NCI-H146 (cell line): ENCODE data around the gene TMEM235.

ENCODE experiments used
- DNase-seq: peaks from one replicate; lab custom pipeline; 2025; lab: John Stamatoyannopoulos, UW

TMEM235 gene

DNA sequence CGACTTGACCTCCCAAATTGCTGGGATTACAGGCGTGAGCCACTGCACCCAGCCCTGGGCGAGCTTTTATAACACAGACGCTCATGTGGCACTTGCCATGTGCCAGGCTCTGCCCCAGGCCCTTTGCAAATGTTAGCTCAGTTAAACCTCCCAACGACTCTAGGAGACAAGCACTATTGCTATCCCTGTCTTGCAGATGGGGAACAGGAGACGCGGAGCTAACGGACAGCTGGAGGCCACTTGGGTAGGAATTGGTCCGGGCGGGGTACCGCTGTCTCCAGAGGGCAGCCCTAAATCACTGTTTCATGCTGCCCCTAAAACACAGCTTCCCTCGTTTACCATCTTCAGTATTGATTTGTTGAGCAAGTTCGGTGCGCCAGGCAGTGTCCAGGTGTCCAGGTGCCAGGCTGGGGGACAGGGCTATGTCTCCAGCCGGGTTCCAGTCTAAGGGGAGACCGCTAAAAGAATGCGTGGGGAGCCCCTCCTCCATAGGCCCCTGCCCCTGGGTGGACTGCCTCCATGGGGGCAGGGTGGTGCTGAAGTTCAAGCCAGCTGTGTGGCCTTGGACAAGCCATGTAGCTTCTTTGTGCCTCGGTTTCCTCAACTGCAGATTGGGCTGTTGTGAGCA, 23.7 kb downstream of the TMEM235 start:
- DNase-seq = no peak

DNA sequence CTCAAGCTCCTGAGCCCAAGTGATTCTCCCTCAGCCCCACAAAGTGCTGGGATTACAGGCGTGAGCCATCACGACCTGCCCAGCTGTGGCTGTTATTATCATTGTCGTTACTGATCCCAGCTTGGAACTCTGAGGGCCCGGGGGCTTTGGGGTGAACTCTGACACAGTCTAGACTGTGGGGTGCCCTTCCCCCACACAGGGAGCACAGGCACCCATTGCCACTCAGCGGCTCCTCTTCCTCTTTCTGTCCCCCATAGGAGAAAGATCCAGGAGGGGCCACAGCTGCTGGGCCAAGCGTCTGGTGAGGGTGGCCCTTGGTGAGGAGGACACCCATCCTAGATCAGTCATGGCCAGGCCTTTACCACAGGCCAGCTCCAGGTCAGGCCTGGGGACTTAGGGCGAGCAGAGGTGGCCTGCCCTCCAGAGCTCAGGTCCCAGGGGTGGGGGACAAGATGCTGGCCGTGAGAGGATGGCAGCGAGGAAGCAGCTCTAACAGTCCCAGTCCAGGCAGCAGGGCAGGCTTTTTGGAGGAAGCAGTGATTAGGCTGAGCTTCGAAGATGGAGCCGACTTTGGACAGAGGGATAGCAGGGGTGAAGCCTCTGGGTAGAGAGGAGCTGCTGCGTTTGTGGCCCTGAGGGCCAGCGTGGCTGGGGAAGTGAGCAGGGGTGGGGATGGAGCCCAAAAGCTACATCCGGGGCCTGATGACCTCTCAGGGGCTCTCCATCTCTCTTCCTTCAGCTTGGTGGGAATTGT, 24.7 kb downstream of the TMEM235 start:
- DNase-seq = no peak

- DNase-seq = no peak
Measured at GRCh38 chr17:78256707-78257591, 25.5 kb downstream of the TMEM235 start.

DNA sequence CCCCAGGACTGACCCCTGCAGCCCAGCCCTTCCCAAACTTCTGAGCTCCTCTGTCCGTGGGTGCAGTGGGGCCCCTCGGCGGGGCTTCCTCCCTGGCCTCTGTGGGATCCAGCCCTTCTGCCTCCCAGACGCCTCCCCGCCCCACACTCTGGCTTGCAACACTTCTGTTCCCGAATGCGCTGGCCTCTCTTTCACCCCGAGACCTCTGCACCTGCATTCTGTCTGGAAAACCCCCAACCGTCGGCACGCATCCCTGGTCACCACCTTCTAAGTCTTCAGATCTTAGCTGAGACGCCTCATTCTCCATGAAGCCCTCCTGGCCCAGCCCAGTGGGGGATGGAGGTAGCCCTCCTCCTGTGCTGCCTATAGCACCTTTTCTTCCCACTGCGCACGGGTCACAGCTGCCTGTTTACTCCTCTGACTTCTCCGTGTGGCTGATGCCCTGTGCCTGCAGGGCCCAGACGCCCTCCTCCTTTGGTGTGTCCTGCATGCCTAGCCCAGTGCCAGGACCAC, 26.4 kb downstream of the TMEM235 start:
- peak; percentile 44 for DNase-seq

- peak; percentile 85 for DNase-seq
Measured at GRCh38 chr17:78258323-78259191, 27.1 kb downstream of the TMEM235 start.

- DNase-seq = peak; percentile 14
Measured at GRCh38 chr17:78259192-78259554, 27.7 kb downstream of the TMEM235 start.

DNA sequence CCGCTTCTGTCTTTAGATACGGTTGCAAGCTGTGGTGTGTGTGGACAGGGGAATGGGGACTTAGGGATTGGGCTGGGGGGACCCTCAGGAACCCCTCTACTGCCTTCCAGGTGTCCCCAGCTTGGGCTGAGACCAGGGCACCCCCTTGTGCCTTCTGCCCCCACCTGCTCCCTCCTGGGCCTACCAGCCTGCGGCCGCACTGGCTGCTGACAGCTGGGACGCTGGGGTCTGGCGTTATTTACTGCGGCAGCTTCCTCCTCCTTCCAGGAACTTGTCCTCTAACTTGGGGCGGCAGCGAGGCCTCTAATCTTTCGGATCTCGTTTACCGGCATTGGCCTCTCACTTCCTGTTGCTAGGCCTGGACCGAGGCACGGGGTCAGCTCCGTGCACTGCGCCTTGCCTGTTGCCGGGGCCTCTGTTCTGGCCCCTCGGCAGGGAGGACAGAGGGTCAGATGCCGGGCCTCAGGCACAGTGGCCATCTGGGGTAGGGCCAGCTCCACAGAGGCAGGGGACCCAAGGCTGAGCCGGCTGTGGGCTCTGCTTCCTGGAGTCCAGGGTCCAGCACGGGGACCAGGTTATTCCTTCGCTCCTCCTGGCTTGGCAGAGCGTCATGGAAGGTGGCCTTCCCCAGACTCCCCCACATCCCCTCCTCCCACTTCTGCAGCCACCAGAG, 31.8 kb downstream of the TMEM235 start:
- DNase-seq = no peak

DNA sequence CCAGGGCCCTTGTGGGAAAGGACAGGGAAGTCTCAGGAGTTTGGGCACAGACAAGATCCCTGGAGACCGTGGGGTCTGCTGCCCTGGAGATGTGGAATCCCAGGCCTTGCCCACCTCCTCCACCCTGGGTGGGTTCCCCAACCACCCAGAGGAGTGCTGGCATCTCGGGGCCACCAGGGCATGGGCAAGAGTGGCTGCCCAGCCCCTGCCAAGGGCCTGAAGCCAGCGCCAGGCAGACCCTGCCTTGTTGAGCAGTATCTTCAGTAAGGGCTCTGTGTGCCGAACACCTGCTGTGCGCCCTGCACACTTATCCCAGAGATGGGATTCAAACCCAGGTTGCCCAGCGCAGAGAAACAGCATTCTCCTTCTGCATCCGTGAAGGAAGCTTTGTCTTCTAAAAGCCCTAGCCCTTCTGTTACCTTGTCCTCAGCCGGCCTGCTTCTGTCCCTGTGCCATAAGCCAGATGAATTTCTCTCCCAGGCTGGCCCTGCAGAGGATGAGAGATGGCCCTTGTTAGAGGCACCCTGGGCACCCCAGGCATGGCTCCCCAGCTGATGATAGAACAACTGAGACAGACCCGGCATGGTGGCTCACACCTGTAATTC, 32.4 kb downstream of the TMEM235 start:
- no peak for DNase-seq

DNA sequence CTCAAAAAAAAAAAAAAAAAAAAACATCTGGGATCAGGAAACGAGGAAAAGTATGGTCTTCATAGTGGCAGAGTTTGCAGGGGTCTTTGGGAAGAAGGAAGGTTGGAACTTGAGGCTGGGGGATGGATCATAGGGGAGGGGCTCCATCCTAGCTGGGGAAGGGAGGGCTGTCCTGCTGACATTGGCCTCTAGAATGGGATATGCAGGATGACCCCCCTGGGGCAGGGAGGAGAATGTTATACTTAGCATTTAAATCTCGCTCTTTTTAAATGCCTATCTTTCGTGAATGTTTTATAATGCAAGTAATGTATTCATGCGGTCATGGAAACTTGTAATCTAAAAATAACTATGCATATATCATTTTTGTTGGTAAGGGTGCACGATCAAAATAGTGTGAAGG, 33.2 kb downstream of the TMEM235 start:
- DNase-seq = no peak

GRCh38 chr17:78265121-78265520, 33.7 kb downstream of the TMEM235 start:
- DNase-seq = no peak

- DNase-seq = no peak
Measured at GRCh38 chr17:78266231-78266631, 34.8 kb downstream of the TMEM235 start.

DNA sequence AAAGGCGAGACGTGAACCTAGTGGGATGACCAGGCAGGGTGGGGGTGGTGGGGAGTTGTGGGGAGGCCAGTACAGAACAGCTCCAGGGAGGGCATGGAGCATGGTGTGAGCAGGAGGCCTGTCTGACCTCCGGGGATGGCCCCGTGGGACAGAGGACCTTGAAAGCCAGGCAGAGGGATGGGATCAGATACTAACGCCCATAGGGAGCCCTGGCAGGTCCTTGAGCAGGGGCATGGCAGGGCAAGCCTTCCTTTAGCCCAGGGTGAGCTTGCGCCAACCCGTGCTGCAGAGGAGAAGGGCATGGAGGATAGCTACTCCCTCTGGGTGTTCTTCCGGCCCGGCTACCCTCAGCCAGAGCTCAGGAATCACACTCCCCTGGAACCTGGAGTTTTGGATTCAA, 35.3 kb downstream of the TMEM235 start:
- no peak for DNase-seq

DNA sequence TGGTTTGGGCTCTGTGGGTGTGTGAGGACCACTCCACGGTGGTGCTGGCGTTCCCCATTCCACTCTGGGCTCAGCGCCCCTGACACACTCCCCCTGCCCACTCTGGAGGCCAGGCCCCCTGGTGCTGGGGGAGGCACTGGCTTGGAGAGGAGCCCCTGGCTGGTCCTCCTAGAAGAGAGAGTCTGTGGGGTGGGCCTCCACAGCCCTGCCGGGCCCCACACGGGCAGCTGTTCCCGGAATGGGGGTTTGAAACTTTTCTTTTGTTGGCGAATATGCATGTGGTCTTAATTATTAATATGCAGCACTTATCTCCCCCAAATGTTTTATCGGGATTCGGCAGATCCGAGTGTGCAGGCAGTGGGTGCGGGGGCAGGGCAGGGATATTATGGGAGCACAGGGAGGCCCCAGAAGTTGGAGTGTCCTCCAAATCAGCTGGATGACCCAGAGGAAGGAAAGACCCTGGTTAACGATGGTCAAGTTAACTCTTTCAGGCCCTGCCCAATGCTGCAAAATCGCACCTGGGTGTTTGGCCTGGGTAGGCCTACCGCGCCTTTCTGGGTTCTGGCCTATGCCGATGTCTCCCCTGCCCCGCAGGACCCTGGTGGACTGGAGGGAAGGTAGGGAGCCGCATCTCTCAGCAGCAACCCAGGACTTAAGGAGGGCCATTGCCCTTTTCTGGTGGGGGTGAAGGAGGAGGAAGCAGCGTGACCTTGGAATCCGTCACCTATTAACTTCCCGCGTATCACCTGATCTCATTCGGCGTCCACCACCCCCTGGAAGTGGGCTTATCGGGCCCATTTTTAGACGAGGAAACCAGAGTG, 36.0 kb downstream of the TMEM235 start:
- DNase-seq = no peak

DNA sequence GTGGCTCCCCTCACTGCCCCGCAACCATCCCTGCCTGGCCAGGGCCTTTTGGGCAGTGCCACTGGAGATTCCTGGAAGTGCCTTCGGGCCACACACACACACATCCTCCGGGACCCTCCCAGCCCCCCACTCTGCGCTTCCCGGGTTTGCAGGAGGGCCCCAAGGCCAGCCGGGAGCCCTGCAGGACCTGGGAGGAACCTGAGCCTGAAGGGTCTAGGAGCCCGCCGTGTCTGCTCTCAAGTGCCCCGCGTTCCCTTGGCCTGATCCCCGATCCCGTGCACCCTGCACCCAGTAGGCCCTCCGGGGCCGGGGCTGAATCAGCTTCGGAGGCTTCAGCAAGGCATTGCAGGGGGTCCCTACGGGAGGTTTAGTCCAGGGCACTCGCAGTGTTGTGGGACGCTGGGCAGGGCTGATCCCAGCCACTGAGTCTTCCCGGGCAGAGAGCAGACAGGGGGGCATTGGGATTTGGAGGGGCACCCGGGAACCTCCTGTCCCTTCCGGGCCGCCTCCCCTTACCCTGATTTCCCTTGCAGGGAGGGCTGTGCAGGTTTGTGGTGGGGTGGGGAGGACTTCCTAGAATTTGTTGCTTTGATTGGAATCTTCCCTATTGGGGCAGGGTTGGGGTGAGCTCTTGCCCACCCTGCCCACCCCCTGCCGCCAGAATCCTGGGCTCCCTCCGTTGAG, 36.9 kb downstream of the TMEM235 start:
- DNase-seq = no peak

- peak; percentile 21 for DNase-seq
Measured at GRCh38 chr17:78268951-78269905, 37.8 kb downstream of the TMEM235 start.

GRCh38 chr17:78269955-78270381, 38.5 kb downstream of the TMEM235 start:
- DNase-seq = peak; percentile 44

DNA sequence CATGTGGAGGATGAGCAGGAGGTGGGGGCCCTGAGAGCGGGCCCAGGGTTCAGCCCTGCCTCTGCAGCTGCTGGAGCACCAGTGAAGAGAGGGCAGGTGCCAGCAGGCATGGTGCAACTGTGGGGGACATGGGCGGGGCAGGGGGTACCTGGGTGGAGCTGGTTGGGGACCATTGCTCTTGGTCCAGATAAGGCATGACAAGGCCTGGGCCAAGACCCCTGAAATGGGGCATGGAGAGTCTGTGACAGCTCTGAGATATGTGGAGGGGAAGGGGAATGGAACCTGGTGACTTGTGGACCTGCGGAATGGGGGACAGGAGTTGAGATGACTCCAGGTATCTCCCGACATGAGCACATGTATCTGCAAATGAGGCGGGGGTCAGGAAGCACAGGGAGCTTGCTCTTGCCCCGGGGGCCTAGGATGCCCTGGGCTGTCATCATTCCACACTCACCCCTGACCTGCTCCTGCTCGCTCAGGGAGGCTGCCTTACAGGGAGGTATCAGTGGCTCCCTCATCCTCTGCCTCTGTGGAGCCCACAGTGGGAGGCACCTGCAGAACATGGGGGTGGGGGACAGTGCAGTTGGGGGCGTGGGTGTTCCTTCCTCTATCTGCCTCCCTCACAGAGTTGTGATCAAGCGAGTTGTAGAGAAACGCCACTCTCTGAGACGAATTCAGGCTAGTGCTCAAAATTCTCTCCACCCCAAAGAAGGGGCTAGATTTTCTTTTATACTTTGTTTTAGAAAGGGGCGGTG, 40.2 kb downstream of the TMEM235 start:
- DNase-seq = no peak
